ENCODE measurements around the gene SORCS2.

- TF ChIP-seq CTCF (optimal IDR thresholded peaks at IDR 0.05 in 1 of 3, IDR thresholded peaks at IDR 0.05 in 1 of 3, conservative IDR thresholded peaks at IDR 0.05 in 1 of 3; ENCODE audit: extremely low read depth in 1 of 3, insufficient read depth in 2 of 3, low read length in 3 of 3) (no peak), EZH2 (IDR thresholded peaks at IDR 0.05; ENCODE audit: low read length) (no peak)
These were observed 202.5 kb downstream of the SORCS2 start for GRCh38 chr4:7394681-7395451.

Data from keratinocyte (primary cell).